ENCODE measurements around the gene LIPC. TPM values are rescaled to one million over a fixed set of nuclear protein-coding genes. Genes with fewer than 3 reads are reported as not detected.
A peak's percentile ranks its signal among the peaks of the same experiment; 100 is the strongest.

LIPC gene
- total and polyA plus RNA-seq, 12 donors = 0.22 to 1.3 (median 0.42) TPM; not detected in 1

DNA sequence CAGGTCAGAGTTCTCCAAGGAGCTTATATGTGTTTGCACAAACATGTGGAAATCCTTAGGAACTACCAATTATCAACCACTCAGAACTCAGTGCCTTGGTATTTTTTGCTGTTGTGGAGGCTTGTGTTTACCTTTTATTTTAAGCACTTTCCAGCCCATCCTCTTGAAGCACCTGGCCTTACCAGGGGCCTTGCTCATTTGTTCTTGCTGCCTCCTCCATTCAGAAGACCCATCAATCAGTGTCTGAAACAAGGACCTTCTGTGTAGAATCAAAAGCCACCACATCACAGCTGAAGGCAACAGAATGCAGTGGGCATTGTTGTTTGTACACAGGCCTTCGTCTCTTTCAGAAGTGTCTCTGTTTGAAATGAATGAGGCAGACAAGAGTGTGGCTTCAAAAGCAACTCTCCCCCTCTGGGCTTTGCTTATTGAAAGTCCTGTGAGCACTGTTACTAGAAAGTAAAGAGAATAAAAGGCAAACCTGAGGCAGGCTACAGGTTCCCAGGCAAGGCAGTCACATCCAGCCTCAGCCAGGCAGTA, 24.5 kb upstream of the LIPC start:
- WGBS, 2 donors = 90% methylated on average over 1 of the region's 1 CpG
- Histone ChIP-seq H3K36me3 (no peaks in the 10 kb centered on the region), H3K4me3 (no peak overlapping the region), H3K4me1 (peaks cover 0 to 3% (median under 1%) of the 10 kb centered on the region in 9 donors), H3K27ac (no peak overlapping the region), H3K9me3 (no peaks in the 10 kb centered on the region), H3K27me3 (no peaks in the 10 kb centered on the region)
- DNase-seq (no peak), ATAC-seq (no peak)
- TF ChIP-seq, protein P1, sequence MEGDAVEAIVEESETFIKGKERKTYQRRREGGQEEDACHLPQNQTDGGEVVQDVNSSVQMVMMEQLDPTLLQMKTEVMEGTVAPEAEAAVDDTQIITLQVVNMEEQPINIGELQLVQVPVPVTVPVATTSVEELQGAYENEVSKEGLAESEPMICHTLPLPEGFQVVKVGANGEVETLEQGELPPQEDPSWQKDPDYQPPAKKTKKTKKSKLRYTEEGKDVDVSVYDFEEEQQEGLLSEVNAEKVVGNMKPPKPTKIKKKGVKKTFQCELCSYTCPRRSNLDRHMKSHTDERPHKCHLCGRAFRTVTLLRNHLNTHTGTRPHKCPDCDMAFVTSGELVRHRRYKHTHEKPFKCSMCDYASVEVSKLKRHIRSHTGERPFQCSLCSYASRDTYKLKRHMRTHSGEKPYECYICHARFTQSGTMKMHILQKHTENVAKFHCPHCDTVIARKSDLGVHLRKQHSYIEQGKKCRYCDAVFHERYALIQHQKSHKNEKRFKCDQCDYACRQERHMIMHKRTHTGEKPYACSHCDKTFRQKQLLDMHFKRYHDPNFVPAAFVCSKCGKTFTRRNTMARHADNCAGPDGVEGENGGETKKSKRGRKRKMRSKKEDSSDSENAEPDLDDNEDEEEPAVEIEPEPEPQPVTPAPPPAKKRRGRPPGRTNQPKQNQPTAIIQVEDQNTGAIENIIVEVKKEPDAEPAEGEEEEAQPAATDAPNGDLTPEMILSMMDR (IDR thresholded peaks at IDR 0.05) = no peak
- intact Hi-C loops (cut with DNase I) = no loop called here

DNA sequence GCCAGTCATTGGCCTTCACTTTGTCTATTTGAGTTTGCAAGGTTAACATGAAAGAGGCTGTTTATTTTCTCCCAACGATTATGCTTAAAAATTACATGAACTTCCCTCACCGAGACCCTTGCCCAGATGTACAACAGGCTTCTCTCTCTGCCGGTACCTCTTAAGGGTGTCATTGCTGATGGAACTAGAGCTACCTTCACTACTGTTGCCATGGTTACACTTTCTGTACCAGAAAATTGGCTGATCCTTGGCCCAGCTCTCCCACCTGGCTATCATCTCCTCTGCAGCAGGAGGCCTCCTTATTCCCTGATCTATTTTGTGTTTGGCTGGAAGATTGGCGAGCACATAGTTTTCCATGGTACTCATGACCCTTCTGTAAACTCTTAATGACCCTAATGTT, 24.0 kb upstream of the LIPC start:
- WGBS, 2 donors = 90 to 96% methylated on average over 4 of the region's 4 CpGs
- intact Hi-C loops (cut with DNase I) = no loop called here
- no peak for DNase-seq

DNA sequence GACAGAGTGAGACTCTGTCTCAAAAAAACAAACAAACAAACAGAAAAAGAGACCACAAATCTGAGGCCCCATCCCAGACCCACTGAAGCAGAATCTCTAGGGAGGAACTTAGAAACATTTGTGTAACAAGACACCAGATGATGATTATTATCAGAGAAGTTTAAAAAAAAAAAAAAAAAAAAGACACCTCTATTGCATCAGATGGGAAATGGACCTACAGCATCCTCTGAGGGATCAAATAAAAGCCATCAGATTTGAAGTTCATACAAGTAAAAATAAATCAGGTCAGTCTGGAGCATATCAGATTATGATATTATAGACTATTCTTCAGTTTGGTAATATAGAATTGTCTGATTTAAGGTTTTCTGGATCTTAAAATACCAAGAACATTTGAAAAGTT, 21.9 kb upstream of the LIPC start:
- TF ChIP-seq, protein P1 (IDR thresholded peaks at IDR 0.05) = no peak
- intact Hi-C loops (cut with DNase I) = loop anchor here in 1 of 10 donors (5.0 kb wide), 1 partner anchor 123 kb away; no protein-coding TSS in a partner anchor
- DNase-seq = no peak

More for the DNA sequence above, 24.0 kb upstream of the LIPC start:
- TF ChIP-seq, protein P1 (IDR thresholded peaks at IDR 0.05) = no peak
- Histone ChIP-seq H3K27ac (no peak overlapping the region), H3K27me3 (no peaks in the 10 kb centered on the region), H3K4me1 (no peaks in the 10 kb centered on the region), H3K4me3 (no peak overlapping the region), H3K36me3 (no peaks in the 10 kb centered on the region), H3K9me3 (no peaks in the 10 kb centered on the region)
- no peak for ATAC-seq

DNA sequence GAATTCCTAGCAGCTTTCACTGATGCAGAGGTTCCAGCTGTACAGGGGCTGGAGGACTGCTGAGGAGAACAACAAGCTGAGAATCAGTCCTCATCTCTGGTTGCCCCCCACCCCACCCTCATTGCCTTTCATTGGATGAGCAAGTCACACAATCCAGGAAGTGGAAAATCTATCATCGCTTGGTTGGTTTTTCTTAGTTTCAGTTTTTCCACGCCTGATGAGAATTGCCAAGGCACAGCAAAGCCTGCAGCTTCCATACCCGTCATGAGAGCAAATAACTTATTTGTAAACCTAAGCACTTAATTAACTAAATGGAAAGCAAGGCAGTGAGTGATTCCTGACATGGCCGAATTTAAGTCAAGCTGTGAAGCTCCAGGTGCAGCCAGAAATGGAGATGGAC, 21.4 kb upstream of the LIPC start:
- DNase-seq = peak in 1 of 2 donors; percentile 13
- TF ChIP-seq, protein P1 (IDR thresholded peaks at IDR 0.05) = no peak
- Histone ChIP-seq H3K27ac (peak overlapping the region in 1 of 10 donors; percentile 4), H3K4me1 (no peaks in the 10 kb centered on the region), H3K9me3 (no peaks in the 10 kb centered on the region), H3K36me3 (no peaks in the 10 kb centered on the region), H3K27me3 (no peaks in the 10 kb centered on the region), H3K4me3 (peak overlapping the region in 5 of 10 donors; percentile 32 to 44 (median 36))
- ATAC-seq = peak in 3 of 8 donors; percentile 18 to 81 (median 64)
- intact Hi-C loops (cut with DNase I) = loop anchor here in 1 of 10 donors (5.0 kb wide), 1 partner anchor 123 kb away; no protein-coding TSS in a partner anchor
- 62 to 83% methylated on average over 4 of the region's 4 CpGs for WGBS, 2 donors

More for the DNA sequence above, 21.9 kb upstream of the LIPC start:
- Histone ChIP-seq H3K36me3 (no peaks in the 10 kb centered on the region), H3K4me3 (peak overlapping the region in 4 of 10 donors; percentile 32 to 44 (median 38)), H3K9me3 (no peaks in the 10 kb centered on the region), H3K4me1 (no peaks in the 10 kb centered on the region), H3K27ac (peak overlapping the region in 1 of 10 donors; percentile 4), H3K27me3 (no peaks in the 10 kb centered on the region)
- ATAC-seq = no peak

Data from heart right ventricle (tissue), 16 donors.